PC-9 (cell line): ENCODE measurements around the gene KLHL42. TPM values are rescaled to one million over a fixed set of nuclear protein-coding genes. Genes with fewer than 3 reads are reported as not detected.

Source experiments
- BruUV-seq: library from RNA; stranded (reverse); fragments of 400-500 nt; replicated peaks from 2 replicates; lab custom pipeline; 2021; lab: Mats Ljungman, UMichigan
- CTCF ChIA-PET: fragments of 300-600 bp; sonication (Branson Sonifier 250); formaldehyde crosslinking; loops from one replicate; lab custom pipeline; 2022; ENCODE audit warnings: antibody characterized with exemption; lab: Charles Lee
- POLR2A ChIA-PET: fragments of 300-600 bp; sonication (Branson Sonifier 250); formaldehyde crosslinking; loops from one replicate; lab custom pipeline; 2022; ENCODE audit warnings: antibody characterized with exemption; ENCODE audit not compliant: unreplicated experiment; lab: Charles Lee
- DNase-seq, 2 experiments: peaks; one replicate each; pipeline versions ENCODE4 v3.0.0 to v3.0.0-alpha.2; 2015 to 2022; ENCODE audit warnings: mixed read lengths in 1 of 2
- H2AFZ ChIP-seq: fragments of 200-600 bp; sonication (generic); 2 replicates; pipeline ENCODE4 v1.8.1; 2017; ENCODE audit warnings: antibody characterized with exemption
- H3F3A ChIP-seq: fragments of 200-600 bp; sonication (generic); 2 replicates; pipeline ENCODE4 v1.8.1; 2017; ENCODE audit warnings: antibody characterized with exemption, mild to moderate bottlenecking, low read depth; ENCODE audit not compliant: insufficient read depth
- H3K27ac ChIP-seq: fragments of 200-600 bp; sonication (generic); 2 replicates; pipeline ENCODE4 v1.6.1; 2016; ENCODE audit warnings: mixed run types
- H3K27me3 ChIP-seq: fragments of 200-600 bp; sonication (generic); 2 replicates; pipeline ENCODE4 v1.6.1; 2016; ENCODE audit warnings: low read depth, mixed run types; ENCODE audit not compliant: insufficient read depth
- H3K36me3 ChIP-seq: fragments of 200-600 bp; sonication (generic); 2 replicates; pipeline ENCODE4 v1.6.1; 2016; ENCODE audit warnings: low read depth, mixed run types
- H3K4me1 ChIP-seq: fragments of 200-600 bp; sonication (generic); replicated peaks from 2 replicates; pipeline ENCODE4 v1.6.1; 2016; ENCODE audit warnings: mixed run types; ENCODE audit not compliant: insufficient read depth
- H3K4me2 ChIP-seq: fragments of 200-600 bp; sonication (generic); 2 replicates; pipeline ENCODE4 v1.6.1; 2017; ENCODE audit warnings: mixed run types
- H3K4me3 ChIP-seq: fragments of 200-600 bp; sonication (generic); 2 replicates; pipeline ENCODE4 v1.6.1; 2016; ENCODE audit warnings: mixed run types
- H3K79me2 ChIP-seq: fragments of 200-600 bp; sonication (generic); 2 replicates; pipeline ENCODE4 v1.6.1; 2017; ENCODE audit warnings: low read depth, mixed run types
- H3K9me2 ChIP-seq: fragments of 200-600 bp; sonication (generic); 2 replicates; pipeline ENCODE4 v1.8.1; 2017; ENCODE audit warnings: mild to moderate bottlenecking; ENCODE audit not compliant: insufficient read depth
- H3K9me3 ChIP-seq: fragments of 200-600 bp; sonication (generic); 2 replicates; pipeline ENCODE4 v1.8.1; 2016; ENCODE audit warnings: low read depth; ENCODE audit not compliant: insufficient read depth
- H4K20me1 ChIP-seq: fragments of 200-600 bp; sonication (generic); 2 replicates; pipeline ENCODE4 v1.8.1; 2017; ENCODE audit not compliant: insufficient read depth
- CTCF ChIP-seq: fragments of 200-600 bp; sonication (generic); conservative IDR thresholded peaks from 2 replicates; pipeline ENCODE4 v1.6.1; 2017; ENCODE audit warnings: mixed run types, antibody characterized with exemption, mild to moderate bottlenecking, moderate library complexity
- EZH2 ChIP-seq: fragments of 200-600 bp; sonication (generic); IDR thresholded peaks from 2 replicates; pipeline ENCODE4 v1.8.0; 2017; ENCODE audit warnings: antibody characterized with exemption, low read depth
- intact Hi-C: fragments of 100-400 bp; cut with micrococcal nuclease; formaldehyde crosslinking; loops from one replicate; pipeline ENCODE4 v1.10.0; 2022; ENCODE audit not compliant: unreplicated experiment
- total RNA-seq: library from RNA; stranded (reverse); gene quantifications from 2 replicates; pipeline ENCODE4 v1.2.3, GENCODE V29; 2021

The KLHL42 gene
- total RNA-seq, 1 experiment from 2014 or later = 33.6 TPM

GRCh38 chr12:27801630-27802029, 21.6 kb downstream of the KLHL42 start:
- Histone ChIP-seq H3K79me2 (no peaks in the 10 kb centered on the region), H3K9me3 (no peaks in the 10 kb centered on the region), H3K4me2 (no peak overlapping the region), H3K4me3 (no peak overlapping the region), H3F3A (peaks cover 4% of the 10 kb centered on the region; the same call in 1 of the 2 replicates), H3K36me3 (peaks cover 18% of the 10 kb centered on the region), H3K27ac (no peak overlapping the region), H2AFZ (no peak overlapping the region), H3K27me3 (no peaks in the 10 kb centered on the region), H3K9me2 (no peaks in the 10 kb centered on the region), H4K20me1 (no peaks in the 10 kb centered on the region; the same call in 1 of the 2 replicates), H3K4me1 (no peaks in the 10 kb centered on the region)
- TF ChIP-seq CTCF (no peak), EZH2 (no peak)
- no peak for DNase-seq
- BruUV-seq = no TSS peak
- intact Hi-C loops = no loop called here
- POLR2A ChIA-PET = no interaction called here
- CTCF ChIA-PET = no interaction called here

GRCh38 chr12:27802511-27802910, 22.5 kb downstream of the KLHL42 start:
- no peaks in the 10 kb centered on the region for H3K79me2 ChIP-seq
- H3F3A ChIP-seq = peaks cover 4% of the 10 kb centered on the region; the same call in 1 of the 2 replicates
- ChIA-PET POLR2A (no interaction called here), CTCF (no interaction called here)
- no peak overlapping the region for H3K27ac ChIP-seq
- no peak overlapping the region for H3K4me3 ChIP-seq
- H3K4me1 ChIP-seq = no peaks in the 10 kb centered on the region
- no peak overlapping the region for H3K4me2 ChIP-seq
- H2AFZ ChIP-seq = no peak overlapping the region
- DNase-seq = no peak
- H4K20me1 ChIP-seq = no peaks in the 10 kb centered on the region
- TF ChIP-seq CTCF = no peak
- no peak for TF ChIP-seq EZH2
- H3K9me2 ChIP-seq = no peaks in the 10 kb centered on the region
- peaks cover 12% of the 10 kb centered on the region; the same call in 1 of the 2 replicates for H3K36me3 ChIP-seq
- no peaks in the 10 kb centered on the region for H3K9me3 ChIP-seq
- BruUV-seq = no TSS peak
- no peaks in the 10 kb centered on the region for H3K27me3 ChIP-seq
- intact Hi-C loops = no loop called here

GRCh38 chr12:27802936-27803335, 22.9 kb downstream of the KLHL42 start:
- no peak overlapping the region for H2AFZ ChIP-seq
- H3K27me3 ChIP-seq = no peaks in the 10 kb centered on the region
- no peak overlapping the region for H3K4me2 ChIP-seq
- no peaks in the 10 kb centered on the region for H3K9me3 ChIP-seq
- BruUV-seq = no TSS peak
- no peak overlapping the region for H3K4me3 ChIP-seq
- intact Hi-C loops = no loop called here
- TF ChIP-seq CTCF = no peak
- no peak for TF ChIP-seq EZH2
- peaks cover 8% of the 10 kb centered on the region; the same call in 1 of the 2 replicates for H3K36me3 ChIP-seq
- H3K79me2 ChIP-seq = no peaks in the 10 kb centered on the region
- H4K20me1 ChIP-seq = no peaks in the 10 kb centered on the region
- H3K27ac ChIP-seq = no peak overlapping the region
- H3F3A ChIP-seq = peaks cover 4% of the 10 kb centered on the region; the same call in 1 of the 2 replicates
- no peaks in the 10 kb centered on the region for H3K9me2 ChIP-seq
- ChIA-PET POLR2A (no interaction called here), CTCF (no interaction called here)
- DNase-seq = no peak
- H3K4me1 ChIP-seq = no peaks in the 10 kb centered on the region
